ENCODE measurements around the gene SEBOX. TPM values are rescaled to one million over a fixed set of nuclear protein-coding genes. Genes with fewer than 3 reads are reported as not detected.

SEBOX gene
- total and polyA plus RNA-seq, 2 of the 8 experiments (the other 6 are each of a cell fraction or from before 2014, with no cell fraction given): not detected

DNA sequence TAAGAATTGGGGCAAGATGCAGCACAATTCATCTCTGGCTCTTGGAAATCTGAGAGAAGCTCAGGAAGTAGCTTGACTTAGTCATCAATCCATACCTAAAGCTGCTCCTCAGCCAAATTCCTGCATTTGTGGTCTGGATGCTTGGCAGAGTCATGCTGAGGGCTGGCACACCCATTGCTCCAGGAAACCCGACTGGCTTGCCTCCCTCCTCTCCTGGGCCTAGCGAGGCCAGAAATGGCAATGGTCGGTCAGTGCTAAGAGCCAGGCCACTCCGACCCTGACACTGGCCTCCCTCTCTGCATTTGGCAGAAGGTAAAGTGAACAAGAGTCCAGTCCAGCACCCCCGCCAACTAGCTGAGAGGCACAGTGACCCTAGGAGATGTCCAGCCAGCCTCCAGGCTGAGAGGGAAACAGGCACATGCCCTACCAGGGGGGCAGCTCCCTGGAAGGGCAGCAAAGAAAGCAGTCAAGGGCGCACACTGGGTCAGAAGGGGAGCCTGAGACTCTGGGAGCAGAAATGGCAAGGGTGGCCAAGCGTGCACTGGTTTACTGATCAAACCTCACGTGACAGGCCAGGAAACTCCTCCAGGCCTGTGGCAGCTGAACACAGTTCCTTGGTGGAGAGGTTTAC lies 17.6 kb downstream of the SEBOX start:
- H4K20me1 ChIP-seq (replicated peaks in 1 of 2; ENCODE audit: control insufficient read depth in 1 of 2, insufficient read depth in 2 of 2, low read length in 2 of 2): peaks cover 13 to 15% of the 10 kb centered on the region in 2 experiments

More for the DNA sequence above, 17.6 kb downstream of the SEBOX start:
- Histone ChIP-seq H3K56ac (replicated peaks; ENCODE audit: insufficient read length, low read depth, low read length) (no peak overlapping the region), H2BK120ac (replicated peaks; ENCODE audit: low read depth, low read length) (no peak overlapping the region), H3K23me2 (ENCODE audit: low read depth, low read length) (no peaks in the 10 kb centered on the region), H3K27ac (ENCODE audit: low read depth, low read length) (no peak overlapping the region), H4K5ac (ENCODE audit: insufficient read length, low read depth, low read length) (no peak overlapping the region), H3K18ac (ENCODE audit: extremely low read depth, low read length) (no peak overlapping the region), H2AK5ac (ENCODE audit: low read depth, low read length) (no peak overlapping the region), H3K79me1 (ENCODE audit: low read depth, low read length) (no peaks in the 10 kb centered on the region), H3K23ac (ENCODE audit: insufficient read length) (no peak overlapping the region), H3K4me2 (ENCODE audit: insufficient read depth in 1 of 2, low read depth in 2 of 2, low read length in 2 of 2) (no peak overlapping the region), H3K9ac (replicated peaks in 1 of 4; ENCODE audit: extremely low read depth in 1 of 4, low read depth in 3 of 4, low read length in 3 of 4) (no peak overlapping the region; a peak in 1 of 7 replicates), H2BK5ac (ENCODE audit: low read depth, low read length) (no peak overlapping the region), H2BK12ac (ENCODE audit: low read depth, low read length) (no peak overlapping the region), H3K36me3 (ENCODE audit: control insufficient read depth in 2 of 4, insufficient read depth in 4 of 4, low read length in 3 of 4) (peaks cover 20 to 60% (median 42%) of the 10 kb centered on the region in 4 experiments; a peak in 7 of 8 replicates), H4K91ac (replicated peaks; ENCODE audit: insufficient read length, low read length) (no peak overlapping the region), H2BK20ac (ENCODE audit: low read length) (no peak overlapping the region), H2BK15ac (ENCODE audit: low read length) (no peak overlapping the region), H3K4me3 (ENCODE audit: extremely low read depth in 1 of 4, insufficient read depth in 2 of 4, low read depth in 3 of 4, low read length in 4 of 4) (no peak overlapping the region), H3K4ac (replicated peaks; ENCODE audit: insufficient read length, low read depth, low read length) (no peak overlapping the region), H3K14ac (ENCODE audit: insufficient read length) (no peak overlapping the region), H2AFZ (ENCODE audit: low read length) (no peak overlapping the region), H3K27me3 (replicated peaks in 1 of 4; ENCODE audit: control insufficient read depth in 3 of 4, extremely low read depth in 1 of 4, insufficient read depth in 3 of 4, low read length in 3 of 4) (no peaks in the 10 kb centered on the region), H4K8ac (ENCODE audit: extremely low read depth, insufficient read depth, low read length) (no peak overlapping the region; the same call in 1 of the 2 replicates), H3K9me3 (ENCODE audit: insufficient read depth in 2 of 2, low read depth in 1 of 2, low read length in 1 of 2) (no peaks in the 10 kb centered on the region), H3K79me2 (ENCODE audit: control insufficient read depth in 1 of 2, insufficient read depth in 2 of 2, low read length in 2 of 2) (no peaks in the 10 kb centered on the region), H3K4me1 (replicated peaks in 1 of 4; ENCODE audit: control insufficient read depth in 3 of 4, insufficient read depth in 4 of 4, low read length in 3 of 4) (peaks cover 0 to 4% (median 0%) of the 10 kb centered on the region in 4 experiments; a peak in 3 of 7 replicates)
- CTCF ChIA-PET (ENCODE audit: partially characterized antibody): interaction anchor here (0.6 to 2.5 kb wide), 9 partner anchors 9 to 116 kb away, joined by 3 to 10 read pairs (median 5); partner anchors contain the start of genes IFT20 and TNFAIP1
- POLR2A ChIA-PET (ENCODE audit: partially characterized antibody): interaction anchor here (0.7 to 9.7 kb wide), 9 partner anchors 9 to 180 kb away, joined by 3 to 92 read pairs (median 5); partner anchors contain the start of genes IFT20, POLDIP2, SEBOX and TNFAIP1
- FAIRE-seq (no peak), DNase-seq (ENCODE audit: low read depth in 1 of 2, low spot score in 2 of 2) (no peak)
- WGBS, 2 experiments (ENCODE audit: extremely low coverage in 1 of 2, insufficient coverage in 1 of 2, insufficient read length in 1 of 2, insufficient replicate concordance in 2 of 2, low coverage in 1 of 2, low lambda C conversion rate in 2 of 2, missing lambda C conversion rate in 1 of 2): 79% methylated on average over 8 of the region's 8 CpGs; no CpG with 5 or more reads in 1 of the 2 experiments
- 0 out of 2 replicates have a peak, but pooled peaks have one; percentile 0 for TF ChIP-seq POLR2AphosphoS5 (IDR thresholded peaks at IDR 0.05; ENCODE audit: low read depth, low read length)
- no peak for TF ChIP-seq TCF12 (IDR thresholded peaks at IDR 0.05; ENCODE audit: low read depth, low read length)
